H9 (cell line): ENCODE results near the gene PPP4R2. TPM values are rescaled to one million over a fixed set of nuclear protein-coding genes. Genes with fewer than 3 reads are reported as not detected.

ENCODE experiments used
- DNase-seq: peaks from one replicate; pipeline ENCODE4 v3.0.0-alpha.2; 2017
- H2AFZ ChIP-seq: one replicate; pipeline ENCODE4 v1.6.1; 2013; ENCODE audit warnings: mild to moderate bottlenecking, low read length, control low read depth, moderate library complexity
- H2AK5ac ChIP-seq: 2 replicates; pipeline ENCODE4 v1.6.1; 2013; ENCODE audit warnings: low read length, control low read depth, mixed read lengths; ENCODE audit not compliant: insufficient read length
- H2BK120ac ChIP-seq: one replicate; pipeline ENCODE4 v1.6.1; 2013; ENCODE audit warnings: low read depth, mild to moderate bottlenecking, low read length, control low read depth, inconsistent platforms; ENCODE audit not compliant: poor library complexity, severe bottlenecking
- H2BK12ac ChIP-seq: 2 replicates; pipeline ENCODE4 v1.6.1; 2013; ENCODE audit warnings: low read length, control low read depth, mixed read lengths, low read depth; ENCODE audit not compliant: insufficient read length
- H2BK15ac ChIP-seq: 2 replicates; pipeline ENCODE4 v1.6.1; 2013; ENCODE audit warnings: low read depth, low read length, control low read depth
- H2BK20ac ChIP-seq: one replicate; pipeline ENCODE4 v1.6.1; 2013; ENCODE audit warnings: low read depth, mild to moderate bottlenecking, low read length, control low read depth, inconsistent platforms; ENCODE audit not compliant: poor library complexity, severe bottlenecking
- H2BK5ac ChIP-seq: 2 replicates; pipeline ENCODE4 v1.6.1; 2013; ENCODE audit warnings: low read length, control low read depth, mixed read lengths; ENCODE audit not compliant: insufficient read length
- H3K14ac ChIP-seq: 2 replicates; pipeline ENCODE4 v1.6.1; 2013; ENCODE audit warnings: low read length, control low read depth; ENCODE audit not compliant: insufficient read depth
- H3K18ac ChIP-seq: 2 replicates; pipeline ENCODE4 v1.6.1; 2013; ENCODE audit warnings: low read depth, mild to moderate bottlenecking, mixed read lengths, low read length, control low read depth; ENCODE audit not compliant: insufficient read length
- H3K23ac ChIP-seq: 2 replicates; pipeline ENCODE4 v1.6.1; 2013; ENCODE audit warnings: low read length, control low read depth, mixed read lengths, low read depth; ENCODE audit not compliant: insufficient read length
- H3K23me2 ChIP-seq: 2 replicates; pipeline ENCODE4 v1.6.1; 2013; ENCODE audit warnings: low read depth, mild to moderate bottlenecking, mixed read lengths, low read length, control low read depth; ENCODE audit not compliant: insufficient read length, poor library complexity, severe bottlenecking
- H3K27ac ChIP-seq: 2 replicates; pipeline ENCODE4 v1.5.1; 2013; ENCODE audit warnings: low read length, control low read depth, mixed read lengths, low read depth; ENCODE audit not compliant: insufficient read length
- H3K27me3 ChIP-seq: 2 replicates; pipeline ENCODE4 v1.6.1; 2013; ENCODE audit warnings: low read length, control low read depth, inconsistent platforms; ENCODE audit not compliant: insufficient read depth
- H3K4ac ChIP-seq: 2 replicates; pipeline ENCODE4 v1.6.1; 2013; ENCODE audit warnings: low read depth, mild to moderate bottlenecking, control low read depth, inconsistent platforms, low read length, moderate library complexity
- H3K4me1 ChIP-seq: 2 replicates; pipeline ENCODE4 v1.6.1; 2013; ENCODE audit warnings: low read length, control low read depth, inconsistent platforms; ENCODE audit not compliant: insufficient read depth
- H3K4me2 ChIP-seq: 2 replicates; pipeline ENCODE4 v1.6.1; 2013; ENCODE audit warnings: low read length, control low read depth, mixed read lengths; ENCODE audit not compliant: insufficient read length, insufficient read depth
- H3K56ac ChIP-seq: 2 replicates; pipeline ENCODE4 v1.6.1; 2013; ENCODE audit warnings: low read depth, mild to moderate bottlenecking, mixed read lengths, low read length, control low read depth; ENCODE audit not compliant: insufficient read length
- H3K79me1 ChIP-seq: 2 replicates; pipeline ENCODE4 v1.6.1; 2013; ENCODE audit warnings: low read depth, mild to moderate bottlenecking, moderate library complexity, low read length, control low read depth, inconsistent platforms; ENCODE audit not compliant: insufficient read depth, poor library complexity, severe bottlenecking
- H3K79me2 ChIP-seq: 2 replicates; pipeline ENCODE4 v1.6.1; 2013; ENCODE audit warnings: low read length, control low read depth, inconsistent platforms; ENCODE audit not compliant: insufficient read depth
- H3K9ac ChIP-seq: 2 replicates; pipeline ENCODE4 v1.6.1; 2013; ENCODE audit warnings: low read length, control low read depth, mixed read lengths; ENCODE audit not compliant: insufficient read length; ENCODE audit errors: extremely low read depth
- H3K9me3 ChIP-seq: one replicate; pipeline ENCODE4 v1.6.1; 2013; ENCODE audit warnings: low read depth, low read length, inconsistent platforms; ENCODE audit not compliant: control insufficient read depth
- H3T11ph ChIP-seq: one replicate; pipeline ENCODE4 v1.6.1; 2013; ENCODE audit warnings: mild to moderate bottlenecking, low read length, control low read depth, inconsistent platforms
- H4K20me1 ChIP-seq: one replicate; pipeline ENCODE4 v1.6.1; 2013; ENCODE audit not compliant: control insufficient read depth, insufficient read length, insufficient read depth
- H4K5ac ChIP-seq: 2 replicates; pipeline ENCODE4 v1.6.1; 2013; ENCODE audit warnings: low read depth, mild to moderate bottlenecking, mixed read lengths, low read length, control low read depth; ENCODE audit not compliant: insufficient read length
- H4K8ac ChIP-seq: replicated peaks from 2 replicates; pipeline ENCODE4 v1.6.1; 2013; ENCODE audit warnings: low read length, control low read depth, mixed read lengths, low read depth; ENCODE audit not compliant: insufficient read length
- H4K91ac ChIP-seq: 2 replicates; pipeline ENCODE4 v1.6.1; 2013; ENCODE audit warnings: low read depth, mild to moderate bottlenecking, moderate library complexity, mixed read lengths, low read length, control low read depth; ENCODE audit not compliant: insufficient read length
- H3K27ac Mint-ChIP-seq, 3 experiments: 2 replicates in 2 of 3; 3 replicates in 1 of 3; pipeline ENCODE4 v1.8.0; 2020 to 2021; ENCODE audit warnings: mixed read lengths in 3 of 3, mild to moderate bottlenecking in 1 of 3, moderate library complexity in 1 of 3
- H3K27me3 Mint-ChIP-seq: 2 replicates; pipeline ENCODE4 v1.8.0; 2021; ENCODE audit warnings: low read depth, mild to moderate bottlenecking, moderate library complexity, mixed read lengths
- H3K36me3 Mint-ChIP-seq, 3 experiments: 2 replicates in 2 of 3; 3 replicates in 1 of 3; pipeline ENCODE4 v1.8.0; 2020 to 2021; ENCODE audit warnings: low read depth in 3 of 3, mixed read lengths in 3 of 3; ENCODE audit not compliant: insufficient read depth in 1 of 3
- H3K4me1 Mint-ChIP-seq, 2 experiments: 2 replicates each; pipeline ENCODE4 v1.8.0; 2020; ENCODE audit warnings: mixed read lengths in 2 of 2
- H3K4me3 Mint-ChIP-seq, 2 experiments: 2 replicates in 1 of 2; 3 replicates in 1 of 2; pipeline ENCODE4 v1.8.0; 2020 to 2021; ENCODE audit warnings: mild to moderate bottlenecking in 2 of 2, mixed read lengths in 2 of 2, moderate library complexity in 1 of 2
- H3K9me3 Mint-ChIP-seq, 2 experiments: 2 replicates in 1 of 2; 3 replicates in 1 of 2; pipeline ENCODE4 v1.8.0; 2020; ENCODE audit warnings: mild to moderate bottlenecking in 2 of 2, mixed read lengths in 2 of 2, moderate library complexity in 1 of 2
- CTCF ChIP-seq: fragments of 200-600 bp; sonication (generic); conservative IDR thresholded peaks from 3 replicates; pipeline ENCODE4 v1.8.0; 2021; ENCODE audit warnings: antibody characterized with exemption, mild to moderate bottlenecking
- WGBS: extraction: QIAGEN DNeasy Blood & Tissue Kit; methylation state at CpG from one replicate; pipeline ENCODE4 v1.1.7; 2013; ENCODE audit warnings: missing lambda C conversion rate, low lambda C conversion rate, mixed read lengths; ENCODE audit not compliant: insufficient read length; ENCODE audit errors: extremely low coverage; 5-methylcytosine and 5-hydroxymethylcytosine counted together
- total RNA-seq: library from RNA; stranded (reverse); gene quantifications from 2 replicates; pipeline ENCODE4 v1.2.1, GENCODE V29; 2021

Gene PPP4R2
- total RNA-seq, 1 experiment from 2014 or later: 132 TPM

- TF ChIP-seq CTCF: no peak
- Histone ChIP-seq H2BK20ac (no peak overlapping the region), H3K4me2 (no peak overlapping the region), H2BK5ac (no peak overlapping the region), H3K4me1 (peaks cover 7% of the 10 kb centered on the region; the same call in 1 of the 2 replicates), H3K27ac (no peak overlapping the region), H2BK12ac (no peak overlapping the region), H3K79me1 (no peaks in the 10 kb centered on the region), H3K9ac (no peak overlapping the region), H2BK120ac (no peak overlapping the region), H3K23ac (no peak overlapping the region), H3K23me2 (no peaks in the 10 kb centered on the region), H3K27me3 (no peaks in the 10 kb centered on the region), H3T11ph (no peak overlapping the region), H3K4ac (no peak overlapping the region), H4K20me1 (no peaks in the 10 kb centered on the region), H3K9me3 (no peaks in the 10 kb centered on the region), H4K91ac (no peak overlapping the region), H4K5ac (no peak overlapping the region), H3K79me2 (peaks cover 58% of the 10 kb centered on the region; the same call in 1 of the 2 replicates), H2AFZ (no peak overlapping the region), H2BK15ac (no peak overlapping the region), H3K14ac (no peak overlapping the region), H3K56ac (no peak overlapping the region), H4K8ac (no peak overlapping the region), H3K18ac (no peak overlapping the region), H2AK5ac (no peak overlapping the region)
- Mint-ChIP-seq H3K4me1 (peaks cover 48 to 54% of the 10 kb centered on the region in 2 experiments), H3K27ac (no peak overlapping the region), H3K4me3 (no peak overlapping the region), H3K27me3 (no peaks in the 10 kb centered on the region), H3K9me3 (no peaks in the 10 kb centered on the region), H3K36me3 (peaks cover 3 to 7% (median 7%) of the 10 kb centered on the region in 3 experiments; a peak in 5 of 7 replicates)
- no peak for DNase-seq
- WGBS: no CpG with 5 or more reads among the region's 2 CpGs
Observed at GRCh38 chr3:73026760-73027113, 30.1 kb downstream of the PPP4R2 start.
